Mucosa of stomach (tissue), 1 donor: ENCODE results near the gene TLCD1.

Experiments used
- H3K27me3 ChIP-seq: one replicate; pipeline ENCODE4 v1.7.0; 2013; ENCODE audit warnings: mild to moderate bottlenecking, low read length; ENCODE audit not compliant: control insufficient read depth, insufficient read depth
- H3K36me3 ChIP-seq: one replicate; pipeline ENCODE4 v1.7.0; 2013; ENCODE audit warnings: low read length; ENCODE audit not compliant: control insufficient read depth, insufficient read depth
- H3K4me1 ChIP-seq: one replicate; pipeline ENCODE4 v1.7.0; 2013; ENCODE audit warnings: mild to moderate bottlenecking, low read length; ENCODE audit not compliant: control insufficient read depth, insufficient read depth
- H3K4me3 ChIP-seq: one replicate; pipeline ENCODE4 v1.7.0; 2013; ENCODE audit warnings: low read length
- H3K9ac ChIP-seq: one replicate; pipeline ENCODE4 v1.7.0; 2013; ENCODE audit warnings: mild to moderate bottlenecking, low read length, moderate library complexity
- H3K9me3 ChIP-seq: one replicate; pipeline ENCODE4 v1.7.0; 2013; ENCODE audit warnings: mild to moderate bottlenecking, low read length, moderate library complexity; ENCODE audit not compliant: control insufficient read depth
- donor health status: Pancreatic carcinoma.

Gene TLCD1

DNA sequence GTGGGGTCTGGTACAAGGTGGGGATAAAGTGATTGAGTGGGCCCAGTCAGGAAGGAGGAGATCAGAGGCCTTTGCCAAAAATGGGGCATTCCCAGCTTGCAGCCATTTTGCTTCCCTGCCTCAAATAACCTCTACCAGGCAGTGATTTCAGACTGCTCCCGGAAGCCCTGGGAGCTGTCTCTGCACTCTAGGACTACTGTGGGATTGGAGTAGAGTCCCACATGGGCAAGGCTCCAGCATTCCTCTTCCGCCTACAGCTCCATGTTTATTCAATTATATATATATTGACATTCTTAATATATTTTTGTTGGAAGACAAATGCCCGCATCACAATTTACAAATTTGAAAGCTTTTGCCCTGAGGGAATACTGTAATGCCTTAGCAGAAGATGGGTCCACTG, 50.5 kb downstream of the TLCD1 start:
- Histone ChIP-seq H3K27me3 (no peaks in the 10 kb centered on the region), H3K9ac (no peak overlapping the region), H3K36me3 (peaks cover 38% of the 10 kb centered on the region), H3K4me3 (no peak overlapping the region), H3K4me1 (no peaks in the 10 kb centered on the region), H3K9me3 (no peaks in the 10 kb centered on the region)
